Activated T-cell treated with anti-CD3 and anti-CD28 coated beads for 4 hours (primary cell): ENCODE results near the gene STX4.
A peak's percentile ranks its signal among the peaks of the same experiment; 100 is the strongest.
"Not testable (repeated sequence)": the region's sequence is repeated elsewhere in the genome, so short reads cannot be mapped to it uniquely, and the experiment has no call there.

Experiments used
- DNase-seq: peaks from one replicate; pipeline ENCODE4 v3.0.0-alpha.2; 2020

STX4 gene

GRCh38 chr16:30998852-30999761 is 34.3 kb upstream of the STX4 start:
- DNase-seq = no peak

- DNase-seq = no peak
Observed at GRCh38 chr16:31000671-31001382, 32.5 kb upstream of the STX4 start.

GRCh38 chr16:31001507-31002249 is 31.7 kb upstream of the STX4 start:
- no peak for DNase-seq

GRCh38 chr16:31002250-31002700 is 31.1 kb upstream of the STX4 start:
- DNase-seq = no peak

GRCh38 chr16:31002862-31003341 is 30.5 kb upstream of the STX4 start:
- DNase-seq = no peak

GRCh38 chr16:31003744-31004143 is 29.6 kb upstream of the STX4 start:
- no peak for DNase-seq

- DNase-seq = no peak
Observed at GRCh38 chr16:31004658-31005057, 28.7 kb upstream of the STX4 start.

GRCh38 chr16:31005350-31006085 is 27.8 kb upstream of the STX4 start:
- no peak for DNase-seq

GRCh38 chr16:31006086-31006385 is 27.3 kb upstream of the STX4 start:
- DNase-seq = no peak

- no peak for DNase-seq
Observed at GRCh38 chr16:31006589-31006988, 26.8 kb upstream of the STX4 start.

GRCh38 chr16:31007684-31008083 is 25.7 kb upstream of the STX4 start:
- no peak for DNase-seq

GRCh38 chr16:31008149-31008548 is 25.2 kb upstream of the STX4 start:
- DNase-seq = no peak

GRCh38 chr16:31008551-31008950 is 24.8 kb upstream of the STX4 start:
- no peak for DNase-seq

- DNase-seq = no peak
Observed at GRCh38 chr16:31009120-31009519, 24.2 kb upstream of the STX4 start.

GRCh38 chr16:31009894-31010584 is 23.3 kb upstream of the STX4 start:
- no peak for DNase-seq

GRCh38 chr16:31010585-31011325 is 22.6 kb upstream of the STX4 start, which contains the start of gene STX1B:
STX1B (minus strand) TSS chr16:31010638; CDS start chr16:31010396, 242 bp downstream.
- peak; percentile 52 for DNase-seq

- DNase-seq = not testable (repeated sequence)
Observed at GRCh38 chr16:31011815-31012214, 21.5 kb upstream of the STX4 start.

- DNase-seq = not testable (repeated sequence)
Observed at GRCh38 chr16:31013292-31013691, 20.1 kb upstream of the STX4 start.

- DNase-seq = no peak
Observed at GRCh38 chr16:31016018-31016417, 17.3 kb upstream of the STX4 start.

GRCh38 chr16:31017756-31018155 is 15.6 kb upstream of the STX4 start:
- DNase-seq = not testable (repeated sequence)

- DNase-seq = no peak
Observed at GRCh38 chr16:31020536-31020935, 12.8 kb upstream of the STX4 start.
